Endodermal cell (in vitro differentiated cells): ENCODE data around the gene PACSIN2. TPM values are rescaled to one million over a fixed set of nuclear protein-coding genes. Genes with fewer than 3 reads are reported as not detected.

Source experiments
- DNase-seq: peaks from one replicate; pipeline ENCODE4 v3.0.0-alpha.2; 2017
- H3K27ac ChIP-seq: 2 replicates; pipeline ENCODE4 v1.5.1; 2013; ENCODE audit warnings: mild to moderate bottlenecking, low read depth, low read length, moderate library complexity
- H3K27me3 ChIP-seq: 2 replicates; pipeline ENCODE4 v1.6.1; 2013; ENCODE audit warnings: mild to moderate bottlenecking, low read length, moderate library complexity; ENCODE audit not compliant: insufficient read depth, control insufficient read depth, poor library complexity, severe bottlenecking
- H3K36me3 ChIP-seq: 2 replicates; pipeline ENCODE4 v1.7.0; 2013; ENCODE audit warnings: mild to moderate bottlenecking, low read length, moderate library complexity; ENCODE audit not compliant: control insufficient read depth, insufficient read depth
- H3K4me1 ChIP-seq: one replicate; pipeline ENCODE4 v1.7.0; 2013; ENCODE audit warnings: low read length; ENCODE audit not compliant: control insufficient read depth, insufficient read depth
- H3K4me3 ChIP-seq: 2 replicates; pipeline ENCODE4 v1.5.1; 2013; ENCODE audit warnings: mild to moderate bottlenecking, low read length, moderate library complexity
- H3K9ac ChIP-seq: 2 replicates; pipeline ENCODE4 v1.6.1; 2013; ENCODE audit warnings: mild to moderate bottlenecking, low read length, moderate library complexity; ENCODE audit not compliant: poor library complexity, severe bottlenecking; ENCODE audit errors: extremely low read depth
- H3K9me3 ChIP-seq: 2 replicates; pipeline ENCODE4 v1.6.1; 2013; ENCODE audit warnings: mild to moderate bottlenecking, low read length, moderate library complexity; ENCODE audit not compliant: control insufficient read depth
- H3K27ac Mint-ChIP-seq: 2 replicates; pipeline ENCODE4 v1.8.0; 2020; ENCODE audit warnings: mixed read lengths
- H3K27me3 Mint-ChIP-seq: 2 replicates; pipeline ENCODE4 v1.8.0; 2021; ENCODE audit warnings: mild to moderate bottlenecking, mixed read lengths; ENCODE audit not compliant: insufficient read depth
- H3K36me3 Mint-ChIP-seq: 2 replicates; pipeline ENCODE4 v1.8.0; 2020; ENCODE audit warnings: low read depth, mixed read lengths
- H3K4me1 Mint-ChIP-seq: 2 replicates; pipeline ENCODE4 v1.8.0; 2020; ENCODE audit warnings: mixed read lengths
- H3K4me3 Mint-ChIP-seq: 2 replicates; pipeline ENCODE4 v1.8.0; 2020; ENCODE audit warnings: mild to moderate bottlenecking, moderate library complexity, mixed read lengths
- H3K9me3 Mint-ChIP-seq: 2 replicates; pipeline ENCODE4 v1.8.0; 2020; ENCODE audit warnings: mild to moderate bottlenecking, mixed read lengths
- WGBS, 2 experiments: methylation state at CpG; one replicate each; pipeline versions ENCODE4 v1.1.5 to v1.1.7; 2013; ENCODE audit warnings: missing lambda C conversion rate in 2 of 2, mixed read lengths in 1 of 2; ENCODE audit not compliant: insufficient coverage in 1 of 2, insufficient read length in 1 of 2; 5-methylcytosine and 5-hydroxymethylcytosine counted together
- total RNA-seq, 2 donors: library from RNA; stranded (reverse); fragmentation: NEBNext Ultra II Directional in 1 of 2; extraction: Animal tissue kit (Norgen Biotek cat#: 25700) in 1 of 2; gene quantifications; 2 replicates in 1 of 2; 3 replicates in 1 of 2; pipeline ENCODE4 v1.2.1, GENCODE V29; 2021
- TF ChIP-seq, protein P1 (sequence below): fragments of 200-600 bp; sonication (generic); conservative IDR thresholded peaks from 2 replicates; pipeline ENCODE4 v1.5.0; 2021; ENCODE audit warnings: antibody characterized with exemption, mild to moderate bottlenecking

Gene PACSIN2
- total RNA-seq, 2 donors from 2014 or later, result 60.7 to 61.4 TPM

DNA sequence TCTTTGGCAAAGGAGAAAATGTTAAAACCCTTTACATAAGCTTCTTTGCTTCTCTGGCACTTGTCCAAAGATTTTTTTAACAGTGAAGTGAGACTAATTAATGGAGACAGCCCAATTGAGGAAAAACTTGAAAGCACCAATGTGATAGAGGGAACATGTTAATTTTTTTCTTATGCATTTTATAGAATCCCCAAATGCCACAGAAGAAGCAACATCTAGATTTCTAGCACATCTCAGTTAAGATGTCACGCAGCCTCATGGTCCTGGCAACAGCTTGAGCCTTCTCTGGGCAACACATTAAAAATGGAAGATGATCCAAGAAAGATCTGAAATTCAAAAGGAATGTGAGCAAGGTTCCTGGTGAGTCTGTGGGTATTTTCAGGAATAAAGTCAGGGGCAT, 48.5 kb downstream of the PACSIN2 start:
- Histone ChIP-seq H3K27ac (no peak overlapping the region), H3K36me3 (peaks cover 39% of the 10 kb centered on the region), H3K4me3 (no peak overlapping the region), H3K9ac (no peak overlapping the region), H3K27me3 (no peaks in the 10 kb centered on the region), H3K9me3 (peaks cover 11% of the 10 kb centered on the region), H3K4me1 (peaks cover 15% of the 10 kb centered on the region)
- WGBS, 2 experiments, result 94 to 100% methylated on average over 1 of the region's 1 CpG
- Mint-ChIP-seq H3K27ac (no peak overlapping the region), H3K36me3 (peaks cover 33% of the 10 kb centered on the region), H3K4me1 (peaks cover 41% of the 10 kb centered on the region), H3K9me3 (peaks cover 15% of the 10 kb centered on the region), H3K4me3 (no peak overlapping the region), H3K27me3 (no peaks in the 10 kb centered on the region)
- DNase-seq, result no peak
- TF ChIP-seq, protein P1, sequence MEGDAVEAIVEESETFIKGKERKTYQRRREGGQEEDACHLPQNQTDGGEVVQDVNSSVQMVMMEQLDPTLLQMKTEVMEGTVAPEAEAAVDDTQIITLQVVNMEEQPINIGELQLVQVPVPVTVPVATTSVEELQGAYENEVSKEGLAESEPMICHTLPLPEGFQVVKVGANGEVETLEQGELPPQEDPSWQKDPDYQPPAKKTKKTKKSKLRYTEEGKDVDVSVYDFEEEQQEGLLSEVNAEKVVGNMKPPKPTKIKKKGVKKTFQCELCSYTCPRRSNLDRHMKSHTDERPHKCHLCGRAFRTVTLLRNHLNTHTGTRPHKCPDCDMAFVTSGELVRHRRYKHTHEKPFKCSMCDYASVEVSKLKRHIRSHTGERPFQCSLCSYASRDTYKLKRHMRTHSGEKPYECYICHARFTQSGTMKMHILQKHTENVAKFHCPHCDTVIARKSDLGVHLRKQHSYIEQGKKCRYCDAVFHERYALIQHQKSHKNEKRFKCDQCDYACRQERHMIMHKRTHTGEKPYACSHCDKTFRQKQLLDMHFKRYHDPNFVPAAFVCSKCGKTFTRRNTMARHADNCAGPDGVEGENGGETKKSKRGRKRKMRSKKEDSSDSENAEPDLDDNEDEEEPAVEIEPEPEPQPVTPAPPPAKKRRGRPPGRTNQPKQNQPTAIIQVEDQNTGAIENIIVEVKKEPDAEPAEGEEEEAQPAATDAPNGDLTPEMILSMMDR, result no peak

DNA sequence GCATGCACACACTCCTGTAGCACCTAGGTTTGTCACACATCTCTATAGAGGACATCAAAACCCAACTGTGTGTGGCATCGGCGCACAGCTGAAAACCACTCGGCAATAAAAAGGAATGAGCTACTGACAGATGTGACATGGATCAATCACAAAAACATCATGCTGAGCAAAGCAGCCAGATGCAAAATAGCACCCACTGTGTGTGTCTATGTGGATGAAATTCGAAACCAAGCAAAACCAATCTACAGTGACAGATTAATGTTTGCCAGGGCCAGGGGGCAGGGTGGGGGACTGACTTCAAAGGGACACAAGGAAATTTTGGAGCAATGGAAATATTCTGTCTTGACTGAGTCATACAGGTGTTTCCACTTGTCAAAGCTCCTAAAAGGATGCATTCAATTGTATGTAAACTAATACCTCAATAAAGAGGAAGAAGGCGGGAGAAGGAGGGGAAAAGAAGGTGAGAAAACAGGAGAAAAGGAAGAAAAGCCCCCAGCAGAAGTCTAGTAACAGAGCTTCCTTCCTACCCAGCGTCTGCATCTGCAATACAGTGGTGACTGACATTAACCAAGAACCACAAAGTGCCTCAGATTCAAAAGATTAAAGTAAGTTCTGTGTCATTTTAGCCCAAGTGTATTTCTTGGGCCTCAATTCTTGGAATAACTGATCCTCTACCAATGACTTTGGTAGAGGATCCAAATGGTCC, 49.8 kb downstream of the PACSIN2 start:
- DNase-seq, result peak; percentile 78
- Histone ChIP-seq H3K9me3 (peaks cover 4% of the 10 kb centered on the region), H3K27me3 (no peaks in the 10 kb centered on the region), H3K27ac (no peak overlapping the region), H3K4me3 (no peak overlapping the region), H3K36me3 (peaks cover 37% of the 10 kb centered on the region), H3K9ac (no peak overlapping the region), H3K4me1 (peaks cover 23% of the 10 kb centered on the region)
- H3K9me3 Mint-ChIP-seq, result peaks cover 3% of the 10 kb centered on the region
- WGBS, 2 experiments, result 20 to 38% methylated on average over 4 to 5 of the region's 6 CpGs
- peaks cover 53% of the 10 kb centered on the region for H3K4me1 Mint-ChIP-seq
- H3K36me3 Mint-ChIP-seq, result peaks cover 22% of the 10 kb centered on the region
- no peaks in the 10 kb centered on the region for H3K27me3 Mint-ChIP-seq
- no peak overlapping the region for H3K4me3 Mint-ChIP-seq
- no peak overlapping the region for H3K27ac Mint-ChIP-seq
- TF ChIP-seq, protein P1, result no peak

DNA sequence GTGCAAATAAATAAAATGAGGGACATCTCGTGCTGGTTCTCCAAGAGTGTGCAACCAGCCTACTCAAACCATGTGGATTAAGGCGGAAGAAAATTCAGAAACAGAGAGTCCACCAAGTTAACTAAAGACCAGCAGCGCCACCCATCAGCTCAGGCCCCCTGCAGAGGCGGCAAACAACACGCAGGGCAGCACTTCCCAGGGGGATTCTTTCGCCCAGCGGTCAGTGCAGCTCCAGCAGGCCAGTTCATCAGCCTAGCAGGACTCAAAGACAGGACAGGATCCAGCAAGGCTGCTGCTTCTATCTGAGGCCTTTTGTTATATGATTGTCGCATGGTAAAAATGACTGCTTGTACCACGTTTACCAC, 51.7 kb downstream of the PACSIN2 start:
- H3K4me1 ChIP-seq, result peaks cover 35% of the 10 kb centered on the region
- no peaks in the 10 kb centered on the region for H3K27me3 Mint-ChIP-seq
- H3K9me3 ChIP-seq, result no peaks in the 10 kb centered on the region
- peak overlapping the region; percentile 1 for H3K27ac Mint-ChIP-seq
- TF ChIP-seq, protein P1, result no peak
- WGBS, 2 experiments, result 81 to 82% methylated on average over 9 of the region's 9 CpGs
- H3K9me3 Mint-ChIP-seq, result no peaks in the 10 kb centered on the region
- no peak overlapping the region for H3K4me3 Mint-ChIP-seq
- DNase-seq, result peak; percentile 46
- H3K9ac ChIP-seq, result no peak overlapping the region
- H3K27ac ChIP-seq, result no peak overlapping the region
- no peaks in the 10 kb centered on the region for H3K27me3 ChIP-seq
- peaks cover 70% of the 10 kb centered on the region for H3K4me1 Mint-ChIP-seq
- H3K36me3 Mint-ChIP-seq, result peaks cover 18% of the 10 kb centered on the region
- H3K4me3 ChIP-seq, result no peak overlapping the region
- H3K36me3 ChIP-seq, result peaks cover 32% of the 10 kb centered on the region
